Measurements from ENCODE around the gene FNIP1.
"Not testable (repeated sequence)": the region's sequence is repeated elsewhere in the genome, so short reads cannot be mapped to it uniquely, and the experiment has no call there.

The FNIP1 gene

DNA sequence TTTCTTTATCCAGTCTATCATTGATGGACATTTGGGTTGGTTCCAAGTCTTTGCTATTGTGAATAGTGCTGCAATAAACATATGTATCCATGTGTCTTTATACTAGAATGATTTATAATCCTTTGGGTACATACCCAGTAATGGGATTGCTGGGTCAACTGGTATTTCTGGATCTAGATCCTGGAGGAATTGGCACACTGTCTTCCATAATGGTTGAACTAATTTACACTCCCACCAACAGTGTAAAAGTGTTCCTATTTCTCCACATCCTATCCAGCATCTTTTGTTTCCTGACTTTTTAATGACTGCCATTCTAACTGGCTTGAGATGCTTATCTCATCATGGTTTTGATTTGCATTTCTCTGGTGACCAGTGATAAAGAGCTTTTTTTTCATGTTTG, 72.7 kb downstream of the FNIP1 start:
- H3K79me2 ChIP-seq (ENCODE audit: insufficient read depth, low read length); H3K9me2 ChIP-seq (replicated peaks; ENCODE audit: low read depth, low read length); H3K9me3 ChIP-seq (ENCODE audit: insufficient read depth, low read depth, low read length); H3K4me3 ChIP-seq (ENCODE audit: low read length, poor library complexity, severe bottlenecking); H3K9ac ChIP-seq (ENCODE audit: low read depth, low read length, poor library complexity, severe bottlenecking); H3K4me1 ChIP-seq (ENCODE audit: insufficient read depth, low read length, poor library complexity, severe bottlenecking); H2AFZ ChIP-seq (ENCODE audit: low read length); H3K4me2 ChIP-seq (ENCODE audit: low read depth, low read length, poor library complexity, severe bottlenecking); H3K27me3 ChIP-seq (ENCODE audit: insufficient read depth, low read length, poor library complexity, severe bottlenecking); H4K20me1 ChIP-seq (ENCODE audit: insufficient read depth, low read length, poor library complexity, severe bottlenecking); H3F3A ChIP-seq (ENCODE audit: low read depth): not testable (repeated sequence)
- H3K36me3 ChIP-seq (ENCODE audit: insufficient read depth, low read length) = peaks cover 14% of the 10 kb centered on the region

DNA sequence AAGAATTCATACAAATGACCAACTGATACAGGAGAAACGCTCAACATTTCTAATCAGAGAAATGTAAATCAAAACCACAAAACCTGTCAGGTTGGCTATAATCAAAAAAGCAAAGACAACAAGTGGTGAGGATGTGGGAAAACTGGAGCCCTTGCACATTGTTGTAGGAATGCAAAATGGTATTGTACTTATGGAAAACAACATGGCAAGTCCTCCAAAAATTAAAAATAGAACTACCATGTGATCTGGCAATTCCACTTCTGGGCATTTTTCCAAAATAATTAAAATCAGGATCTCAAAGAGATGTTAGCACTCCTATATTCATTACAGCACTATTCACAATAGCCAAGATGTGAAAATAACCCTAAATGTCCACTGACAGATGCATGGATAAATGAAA, 76.1 kb downstream of the FNIP1 start:
- Histone ChIP-seq H3K4me3 (ENCODE audit: low read length, poor library complexity, severe bottlenecking) (no peak overlapping the region), H3K27me3 (ENCODE audit: insufficient read depth, low read length, poor library complexity, severe bottlenecking) (no peaks in the 10 kb centered on the region), H3K9me2 (replicated peaks; ENCODE audit: low read depth, low read length) (no peaks in the 10 kb centered on the region), H3K9ac (ENCODE audit: low read depth, low read length, poor library complexity, severe bottlenecking) (no peak overlapping the region), H3K79me2 (ENCODE audit: insufficient read depth, low read length) (no peaks in the 10 kb centered on the region), H3K9me3 (ENCODE audit: insufficient read depth, low read depth, low read length) (no peaks in the 10 kb centered on the region; the same call in 1 of the 2 replicates), H3K4me2 (ENCODE audit: low read depth, low read length, poor library complexity, severe bottlenecking) (no peak overlapping the region), H2AFZ (ENCODE audit: low read length) (no peak overlapping the region), H3K36me3 (ENCODE audit: insufficient read depth, low read length) (peaks cover 19% of the 10 kb centered on the region; the same call in 1 of the 2 replicates), H3F3A (ENCODE audit: low read depth) (no peaks in the 10 kb centered on the region), H4K20me1 (ENCODE audit: insufficient read depth, low read length, poor library complexity, severe bottlenecking) (no peaks in the 10 kb centered on the region), H3K4me1 (ENCODE audit: insufficient read depth, low read length, poor library complexity, severe bottlenecking) (no peaks in the 10 kb centered on the region)
- TF ChIP-seq, protein P1, sequence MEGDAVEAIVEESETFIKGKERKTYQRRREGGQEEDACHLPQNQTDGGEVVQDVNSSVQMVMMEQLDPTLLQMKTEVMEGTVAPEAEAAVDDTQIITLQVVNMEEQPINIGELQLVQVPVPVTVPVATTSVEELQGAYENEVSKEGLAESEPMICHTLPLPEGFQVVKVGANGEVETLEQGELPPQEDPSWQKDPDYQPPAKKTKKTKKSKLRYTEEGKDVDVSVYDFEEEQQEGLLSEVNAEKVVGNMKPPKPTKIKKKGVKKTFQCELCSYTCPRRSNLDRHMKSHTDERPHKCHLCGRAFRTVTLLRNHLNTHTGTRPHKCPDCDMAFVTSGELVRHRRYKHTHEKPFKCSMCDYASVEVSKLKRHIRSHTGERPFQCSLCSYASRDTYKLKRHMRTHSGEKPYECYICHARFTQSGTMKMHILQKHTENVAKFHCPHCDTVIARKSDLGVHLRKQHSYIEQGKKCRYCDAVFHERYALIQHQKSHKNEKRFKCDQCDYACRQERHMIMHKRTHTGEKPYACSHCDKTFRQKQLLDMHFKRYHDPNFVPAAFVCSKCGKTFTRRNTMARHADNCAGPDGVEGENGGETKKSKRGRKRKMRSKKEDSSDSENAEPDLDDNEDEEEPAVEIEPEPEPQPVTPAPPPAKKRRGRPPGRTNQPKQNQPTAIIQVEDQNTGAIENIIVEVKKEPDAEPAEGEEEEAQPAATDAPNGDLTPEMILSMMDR (conservative IDR thresholded peaks at IDR 0.05; ENCODE audit: low read length) = no peak
- no peak for TF ChIP-seq EZH2phosphoT487 (IDR thresholded peaks at IDR 0.05; ENCODE audit: borderline replicate concordance)

DNA sequence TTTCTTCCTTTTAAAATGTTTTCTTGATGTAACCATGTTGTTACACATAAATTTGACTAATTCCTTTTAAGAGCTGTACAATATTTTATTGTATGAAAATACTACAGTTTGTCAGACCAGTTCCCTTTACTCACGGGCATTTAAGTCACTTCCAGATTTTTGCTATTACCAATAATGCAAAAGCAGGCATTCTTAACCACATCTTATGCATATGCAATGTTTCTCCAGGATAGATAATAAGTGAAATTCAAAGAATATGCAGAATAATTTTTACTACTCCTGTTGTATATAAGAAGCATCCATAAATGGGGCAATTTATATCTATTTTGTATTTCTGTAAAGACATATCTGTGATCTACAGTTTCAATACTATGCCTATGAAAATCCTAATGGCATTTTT, 77.3 kb downstream of the FNIP1 start:
- H3K9ac ChIP-seq (ENCODE audit: low read depth, low read length, poor library complexity, severe bottlenecking) = no peak overlapping the region
- H3K79me2 ChIP-seq (ENCODE audit: insufficient read depth, low read length) = no peaks in the 10 kb centered on the region
- H3K4me3 ChIP-seq (ENCODE audit: low read length, poor library complexity, severe bottlenecking) = no peak overlapping the region
- peaks cover 23% of the 10 kb centered on the region; the same call in 1 of the 2 replicates for H3K36me3 ChIP-seq (ENCODE audit: insufficient read depth, low read length)
- H3F3A ChIP-seq (ENCODE audit: low read depth) = no peaks in the 10 kb centered on the region
- H3K4me1 ChIP-seq (ENCODE audit: insufficient read depth, low read length, poor library complexity, severe bottlenecking) = no peaks in the 10 kb centered on the region
- H3K9me2 ChIP-seq (replicated peaks; ENCODE audit: low read depth, low read length) = no peaks in the 10 kb centered on the region
- no peak overlapping the region for H2AFZ ChIP-seq (ENCODE audit: low read length)
- H4K20me1 ChIP-seq (ENCODE audit: insufficient read depth, low read length, poor library complexity, severe bottlenecking) = no peaks in the 10 kb centered on the region
- no peaks in the 10 kb centered on the region; the same call in 1 of the 2 replicates for H3K9me3 ChIP-seq (ENCODE audit: insufficient read depth, low read depth, low read length)
- TF ChIP-seq, protein P1 (conservative IDR thresholded peaks at IDR 0.05; ENCODE audit: low read length) = no peak
- no peak for TF ChIP-seq EZH2phosphoT487 (IDR thresholded peaks at IDR 0.05; ENCODE audit: borderline replicate concordance)
- no peak overlapping the region for H3K4me2 ChIP-seq (ENCODE audit: low read depth, low read length, poor library complexity, severe bottlenecking)
- no peaks in the 10 kb centered on the region for H3K27me3 ChIP-seq (ENCODE audit: insufficient read depth, low read length, poor library complexity, severe bottlenecking)

DNA sequence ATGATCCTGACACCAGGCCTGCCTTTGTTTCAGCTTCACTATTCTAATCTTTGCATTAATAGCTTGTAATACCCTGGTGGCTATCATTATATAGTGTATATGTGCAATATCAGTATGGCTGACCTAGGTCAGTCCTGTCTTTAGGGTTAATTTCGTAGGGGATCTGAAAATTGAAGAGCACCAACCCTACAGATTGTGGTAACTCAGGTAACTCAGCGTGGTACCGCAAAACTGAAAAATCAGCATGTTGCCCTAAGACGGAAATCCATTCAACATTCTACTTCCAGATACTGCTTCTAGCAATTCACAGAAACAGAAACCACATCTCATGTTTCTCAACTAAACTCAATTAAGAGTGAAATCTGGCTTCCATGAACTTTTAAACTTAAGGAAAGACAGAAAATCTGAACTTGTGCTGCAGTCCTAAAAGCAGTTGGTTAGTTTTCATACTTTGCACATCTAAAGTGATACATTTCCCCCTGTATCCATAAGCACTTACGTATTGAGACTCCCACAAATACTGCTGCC, 78.3 kb downstream of the FNIP1 start:
- no peaks in the 10 kb centered on the region; the same call in 1 of the 2 replicates for H3K9me3 ChIP-seq (ENCODE audit: insufficient read depth, low read depth, low read length)
- H3K4me2 ChIP-seq (ENCODE audit: low read depth, low read length, poor library complexity, severe bottlenecking) = no peak overlapping the region
- TF ChIP-seq, protein P1 (conservative IDR thresholded peaks at IDR 0.05; ENCODE audit: low read length) = no peak
- TF ChIP-seq EZH2phosphoT487 (IDR thresholded peaks at IDR 0.05; ENCODE audit: borderline replicate concordance) = no peak
- H3K79me2 ChIP-seq (ENCODE audit: insufficient read depth, low read length) = no peaks in the 10 kb centered on the region
- no peaks in the 10 kb centered on the region for H3F3A ChIP-seq (ENCODE audit: low read depth)
- H3K9me2 ChIP-seq (replicated peaks; ENCODE audit: low read depth, low read length) = no peaks in the 10 kb centered on the region
- no peaks in the 10 kb centered on the region for H4K20me1 ChIP-seq (ENCODE audit: insufficient read depth, low read length, poor library complexity, severe bottlenecking)
- no peak overlapping the region for H2AFZ ChIP-seq (ENCODE audit: low read length)
- peaks cover 25% of the 10 kb centered on the region; the same call in 1 of the 2 replicates for H3K36me3 ChIP-seq (ENCODE audit: insufficient read depth, low read length)
- H3K4me1 ChIP-seq (ENCODE audit: insufficient read depth, low read length, poor library complexity, severe bottlenecking) = no peaks in the 10 kb centered on the region
- H3K27me3 ChIP-seq (ENCODE audit: insufficient read depth, low read length, poor library complexity, severe bottlenecking) = no peaks in the 10 kb centered on the region
- no peak overlapping the region for H3K4me3 ChIP-seq (ENCODE audit: low read length, poor library complexity, severe bottlenecking)
- H3K9ac ChIP-seq (ENCODE audit: low read depth, low read length, poor library complexity, severe bottlenecking) = no peak overlapping the region

DNA sequence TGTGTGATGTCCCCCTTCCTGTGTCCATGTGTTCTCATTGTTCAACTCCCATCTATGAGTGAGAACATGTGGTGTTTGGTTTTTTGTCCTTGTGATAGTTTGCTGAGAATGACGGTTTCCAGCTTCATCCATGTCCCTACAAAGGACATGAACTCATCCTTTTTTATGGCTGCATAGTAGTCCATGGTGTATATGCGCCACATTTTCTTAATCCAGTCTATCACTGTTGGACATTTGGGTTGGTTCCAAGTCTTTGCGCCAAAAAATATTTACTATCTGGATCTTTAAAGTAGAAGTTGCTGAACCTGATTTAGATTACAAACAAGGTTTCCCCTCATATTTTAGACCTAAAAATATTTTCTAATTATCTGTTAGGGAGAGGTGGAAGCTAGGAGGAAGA, 79.7 kb downstream of the FNIP1 start:
- not testable (repeated sequence) for H3K9me3 ChIP-seq (ENCODE audit: insufficient read depth, low read depth, low read length); H3K9me2 ChIP-seq (replicated peaks; ENCODE audit: low read depth, low read length); H3K27me3 ChIP-seq (ENCODE audit: insufficient read depth, low read length, poor library complexity, severe bottlenecking); H4K20me1 ChIP-seq (ENCODE audit: insufficient read depth, low read length, poor library complexity, severe bottlenecking); H3K4me3 ChIP-seq (ENCODE audit: low read length, poor library complexity, severe bottlenecking); H3K79me2 ChIP-seq (ENCODE audit: insufficient read depth, low read length); H3K4me1 ChIP-seq (ENCODE audit: insufficient read depth, low read length, poor library complexity, severe bottlenecking); H2AFZ ChIP-seq (ENCODE audit: low read length); H3F3A ChIP-seq (ENCODE audit: low read depth); H3K9ac ChIP-seq (ENCODE audit: low read depth, low read length, poor library complexity, severe bottlenecking); H3K4me2 ChIP-seq (ENCODE audit: low read depth, low read length, poor library complexity, severe bottlenecking)
- peaks cover 25% of the 10 kb centered on the region; the same call in 1 of the 2 replicates for H3K36me3 ChIP-seq (ENCODE audit: insufficient read depth, low read length)

Data from Loucy (cell line).